Measurements from ENCODE around the gene PANK1.

Gene PANK1

DNA sequence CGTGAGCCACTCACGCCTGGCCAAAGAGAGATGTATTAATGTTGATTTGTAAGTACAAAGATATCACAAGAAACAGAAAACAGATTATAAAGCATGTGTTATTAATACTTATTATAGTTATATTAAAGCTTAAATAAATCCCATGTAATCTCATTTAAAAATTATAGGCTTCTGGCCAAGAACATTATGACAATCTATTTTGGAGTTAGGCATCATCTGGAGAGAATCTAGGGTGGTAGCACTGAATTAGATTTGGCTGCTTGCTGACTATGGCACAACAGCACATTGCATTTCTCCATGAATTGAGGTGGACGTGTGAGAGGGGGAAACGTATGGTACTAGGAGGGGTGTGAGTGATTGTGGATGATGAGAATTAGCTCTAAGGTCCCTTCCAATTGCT is 92.8 kb downstream of the PANK1 start:
- no peak for TF ChIP-seq GABPA (IDR thresholded peaks at IDR 0.05; ENCODE audit: low read depth)
- no peak for TF ChIP-seq REST (IDR thresholded peaks at IDR 0.05; ENCODE audit: insufficient replicate concordance, low read depth)
- no peak for TF ChIP-seq POLR2AphosphoS5 (IDR thresholded peaks at IDR 0.05; ENCODE audit: low read depth)
- TF ChIP-seq, protein P1, sequence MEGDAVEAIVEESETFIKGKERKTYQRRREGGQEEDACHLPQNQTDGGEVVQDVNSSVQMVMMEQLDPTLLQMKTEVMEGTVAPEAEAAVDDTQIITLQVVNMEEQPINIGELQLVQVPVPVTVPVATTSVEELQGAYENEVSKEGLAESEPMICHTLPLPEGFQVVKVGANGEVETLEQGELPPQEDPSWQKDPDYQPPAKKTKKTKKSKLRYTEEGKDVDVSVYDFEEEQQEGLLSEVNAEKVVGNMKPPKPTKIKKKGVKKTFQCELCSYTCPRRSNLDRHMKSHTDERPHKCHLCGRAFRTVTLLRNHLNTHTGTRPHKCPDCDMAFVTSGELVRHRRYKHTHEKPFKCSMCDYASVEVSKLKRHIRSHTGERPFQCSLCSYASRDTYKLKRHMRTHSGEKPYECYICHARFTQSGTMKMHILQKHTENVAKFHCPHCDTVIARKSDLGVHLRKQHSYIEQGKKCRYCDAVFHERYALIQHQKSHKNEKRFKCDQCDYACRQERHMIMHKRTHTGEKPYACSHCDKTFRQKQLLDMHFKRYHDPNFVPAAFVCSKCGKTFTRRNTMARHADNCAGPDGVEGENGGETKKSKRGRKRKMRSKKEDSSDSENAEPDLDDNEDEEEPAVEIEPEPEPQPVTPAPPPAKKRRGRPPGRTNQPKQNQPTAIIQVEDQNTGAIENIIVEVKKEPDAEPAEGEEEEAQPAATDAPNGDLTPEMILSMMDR (IDR thresholded peaks at IDR 0.05; ENCODE audit: insufficient read depth, low read length): no peak
- TF ChIP-seq SPI1 (IDR thresholded peaks at IDR 0.05; ENCODE audit: borderline replicate concordance, low read depth): no peak
- Histone ChIP-seq H3K27me3 (ENCODE audit: insufficient read depth, poor library complexity, severe bottlenecking) (no peaks in the 10 kb centered on the region), H3K27ac (replicated peaks) (no peak overlapping the region), H3K4me3 (replicated peaks; ENCODE audit: insufficient read depth, low read length) (no peak overlapping the region)
- DNase-seq (ENCODE audit: low read depth in 1 of 2, low spot score in 1 of 2): no peak

DNA sequence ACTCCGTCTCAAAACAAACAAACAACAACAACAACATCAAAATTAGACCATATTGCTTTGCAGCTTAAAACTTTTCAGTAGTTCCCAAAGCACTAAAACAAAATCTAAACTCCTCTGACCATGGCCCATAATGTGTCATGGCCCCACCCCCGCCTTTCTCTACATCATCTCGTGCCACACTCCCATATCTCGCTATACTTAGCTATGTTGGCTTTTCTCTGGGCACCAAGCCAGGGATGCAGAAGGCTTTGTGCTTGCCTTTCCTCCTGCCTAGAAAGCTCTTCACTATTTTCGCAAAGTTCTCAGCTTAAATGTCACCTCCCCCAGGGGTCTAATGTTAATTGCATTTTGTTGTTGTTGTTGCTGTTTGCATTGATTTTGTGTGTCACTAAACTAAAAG is 94.5 kb downstream of the PANK1 start:
- Histone ChIP-seq H3K4me3 (replicated peaks; ENCODE audit: insufficient read depth, low read length) (no peak overlapping the region), H3K27me3 (ENCODE audit: insufficient read depth, poor library complexity, severe bottlenecking) (no peaks in the 10 kb centered on the region), H3K27ac (replicated peaks) (no peak overlapping the region)
- TF ChIP-seq POLR2AphosphoS5 (IDR thresholded peaks at IDR 0.05; ENCODE audit: low read depth) (no peak), GABPA (IDR thresholded peaks at IDR 0.05; ENCODE audit: low read depth) (no peak), SPI1 (IDR thresholded peaks at IDR 0.05; ENCODE audit: borderline replicate concordance, low read depth) (no peak), REST (IDR thresholded peaks at IDR 0.05; ENCODE audit: insufficient replicate concordance, low read depth) (no peak)
- TF ChIP-seq, protein P1 (IDR thresholded peaks at IDR 0.05; ENCODE audit: insufficient read depth, low read length): no peak
- DNase-seq (ENCODE audit: low read depth in 1 of 2, low spot score in 1 of 2): no peak

GRCh38 chr10:89549510-89549909 is 95.5 kb downstream of the PANK1 start:
- H3K27me3 ChIP-seq (ENCODE audit: insufficient read depth, poor library complexity, severe bottlenecking): no peaks in the 10 kb centered on the region
- H3K27ac ChIP-seq (replicated peaks): no peak overlapping the region
- DNase-seq (ENCODE audit: low read depth in 1 of 2, low spot score in 1 of 2): no peak
- no peak for TF ChIP-seq SPI1 (IDR thresholded peaks at IDR 0.05; ENCODE audit: borderline replicate concordance, low read depth)
- TF ChIP-seq, protein P1 (IDR thresholded peaks at IDR 0.05; ENCODE audit: insufficient read depth, low read length): no peak
- TF ChIP-seq GABPA (IDR thresholded peaks at IDR 0.05; ENCODE audit: low read depth): no peak
- no peak for TF ChIP-seq POLR2AphosphoS5 (IDR thresholded peaks at IDR 0.05; ENCODE audit: low read depth)
- TF ChIP-seq REST (IDR thresholded peaks at IDR 0.05; ENCODE audit: insufficient replicate concordance, low read depth): no peak
- no peak overlapping the region for H3K4me3 ChIP-seq (replicated peaks; ENCODE audit: insufficient read depth, low read length)
